GM12891 (cell line): ENCODE results near the gene CKS1B.

Experiments
- PAX5 ChIP-seq: IDR thresholded peaks from 2 replicates; pipeline ENCODE4 v1.6.1; 2011; ENCODE audit warnings: low read length, moderate library complexity, mild to moderate bottlenecking; ENCODE audit not compliant: insufficient read depth, severe bottlenecking
- POLR2A ChIP-seq: IDR thresholded peaks from 2 replicates; pipeline ENCODE4 v1.6.1; 2011; ENCODE audit warnings: low read depth, low read length, control low read depth
- POLR2AphosphoS5 ChIP-seq: IDR thresholded peaks from 2 replicates; pipeline ENCODE4 v1.6.1; 2011; ENCODE audit warnings: low read depth, low read length, control low read depth
- POU2F2 ChIP-seq: IDR thresholded peaks from 2 replicates; pipeline ENCODE4 v1.6.1; 2011; ENCODE audit warnings: low read depth, mild to moderate bottlenecking, control low read depth, low read length, moderate library complexity
- SPI1 ChIP-seq: IDR thresholded peaks from 2 replicates; pipeline ENCODE4 v1.6.1; 2011; ENCODE audit warnings: low read depth, low read length, control low read depth
- TAF1 ChIP-seq: IDR thresholded peaks from 2 replicates; pipeline ENCODE4 v1.6.1; 2011; ENCODE audit warnings: low read depth, low read length, control low read depth

DNA sequence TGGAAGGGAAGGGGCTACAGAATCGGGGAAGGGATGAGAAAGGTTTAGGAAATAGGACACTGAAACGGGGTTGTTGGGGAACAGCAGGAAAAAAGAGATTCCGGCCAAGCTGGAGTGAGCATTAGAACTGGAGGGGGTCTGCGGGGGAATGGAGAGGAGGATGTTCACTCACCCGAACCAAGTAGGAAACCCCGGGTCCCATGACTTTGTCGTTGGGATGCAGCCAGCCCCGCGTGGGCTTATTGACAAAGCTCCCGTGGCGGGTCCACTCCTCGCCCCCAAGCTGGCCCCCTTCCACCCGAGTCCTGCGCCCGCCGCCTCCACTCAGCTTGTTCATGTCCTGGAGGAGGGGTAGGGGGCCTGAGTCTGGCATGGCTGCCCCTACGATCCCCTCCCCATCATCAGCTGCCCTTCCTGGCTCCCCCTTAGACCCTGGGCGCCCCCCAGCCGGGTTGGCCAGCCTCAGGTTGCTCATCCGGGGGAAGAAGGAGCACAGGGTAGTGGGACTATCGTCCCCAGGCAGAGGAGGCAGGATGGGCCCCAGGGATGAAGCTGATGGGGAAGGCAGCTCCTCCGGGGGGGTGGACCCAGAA, 4.5 kb upstream of the CKS1B start:
- no peak for TF ChIP-seq TAF1
- TF ChIP-seq POLR2A = no peak
- no peak for TF ChIP-seq POLR2AphosphoS5
- no peak for TF ChIP-seq PAX5
- TF ChIP-seq POU2F2 = no peak
- no peak for TF ChIP-seq SPI1
